ENCODE results near the gene IGF1R. TPM values are rescaled to one million over a fixed set of nuclear protein-coding genes. Genes with fewer than 3 reads are reported as not detected.

The IGF1R gene
- total and polyA plus RNA-seq, 2 of the 13 experiments (the other 11 are each of a cell fraction or from before 2014, with no cell fraction given): 15.9 to 18.4 TPM

DNA sequence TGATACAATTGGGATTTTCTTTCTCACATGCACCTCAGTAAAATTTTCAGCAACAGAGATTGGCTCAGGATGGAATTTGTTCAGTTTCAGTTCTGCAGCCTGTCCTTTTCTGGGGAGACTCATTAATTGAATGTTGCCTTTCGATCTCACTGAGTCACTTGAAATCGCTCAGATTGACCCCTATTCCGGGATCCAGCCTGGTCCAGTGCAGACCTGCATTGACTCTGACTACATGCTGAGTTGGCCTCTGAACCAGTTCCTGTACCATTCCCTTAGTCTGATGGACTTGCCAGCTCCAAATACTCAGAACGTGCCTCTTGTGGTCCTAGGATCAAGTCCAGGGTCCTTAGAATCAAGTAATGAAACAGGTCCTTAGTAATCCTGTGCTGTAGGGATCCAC is 9.4 kb downstream of the IGF1R start (continued):
- TF ChIP-seq CSRNP2 (CRISPR knock-in tag; conservative IDR thresholded peaks at IDR 0.05; ENCODE audit: low read depth) (no peak), ZFP82 (CRISPR knock-in tag; IDR thresholded peaks at IDR 0.05; ENCODE audit: borderline replicate concordance) (no peak), PHB2 (IDR thresholded peaks at IDR 0.05; ENCODE audit: partially characterized antibody) (no peak), ARID5B (CRISPR knock-in tag; IDR thresholded peaks at IDR 0.05) (no peak), HOXD1 (CRISPR knock-in tag; IDR thresholded peaks at IDR 0.05) (no peak), ZNF275 (CRISPR knock-in tag; IDR thresholded peaks at IDR 0.05; ENCODE audit: borderline replicate concordance) (no peak), SYNCRIP (IDR thresholded peaks at IDR 0.05; ENCODE audit: insufficient read depth, low read depth, low read length) (no peak)
